Measurements from ENCODE around the gene PARS2. TPM values are rescaled to one million over a fixed set of nuclear protein-coding genes. Genes with fewer than 3 reads are reported as not detected.
"Not testable (repeated sequence)": the region's sequence is repeated elsewhere in the genome, so short reads cannot be mapped to it uniquely, and the experiment has no call there.

PARS2 gene
- total and polyA plus RNA-seq, 7 experiments from 2014 or later = 0.66 to 7.6 (median 4.7) TPM

- H3K9me3 ChIP-seq (ENCODE audit: control insufficient read depth in 2 of 3, low read length in 3 of 3) = no peaks in the 10 kb centered on the region
- H3K4me3 ChIP-seq (ENCODE audit: low read length) = no peak overlapping the region
- Mint-ChIP-seq H3K36me3 (peaks cover 0 to 25% (median 13%) of the 10 kb centered on the region in 5 donors), H3K9me3 (no peaks in the 10 kb centered on the region), H3K4me3 (no peak overlapping the region), H3K27me3 (no peaks in the 10 kb centered on the region), H3K27ac (no peak overlapping the region), H3K4me1 (peaks cover 0 to 4% (median 0%) of the 10 kb centered on the region in 7 donors)
- CTCF ChIA-PET = interaction anchor here (0.6 kb wide), 1 partner anchor 731 kb away, joined by 3 read pairs; no protein-coding TSS in a partner anchor
- peaks cover 0 to 38% (median 5%) of the 10 kb centered on the region in 3 experiments for H3K36me3 ChIP-seq (ENCODE audit: control insufficient read depth in 2 of 3, insufficient read depth in 3 of 3, low read length in 3 of 3)
- H3K4me1 ChIP-seq (ENCODE audit: control insufficient read depth in 2 of 2, insufficient read depth in 2 of 2, low read length in 2 of 2) = no peaks in the 10 kb centered on the region
- H3K27ac ChIP-seq (ENCODE audit: low read depth, low read length) = no peak overlapping the region
- DNase-seq (no peak), ATAC-seq (no peak)
- POLR2A ChIA-PET = interaction anchor here (0.6 kb wide), 1 partner anchor 729 kb away, joined by 3 read pairs; no protein-coding TSS in a partner anchor
- intact Hi-C loops (cut with micrococcal nuclease) = no loop called here
- H3K27me3 ChIP-seq (ENCODE audit: control insufficient read depth in 2 of 2, insufficient read depth in 2 of 2, low read length in 2 of 2) = no peaks in the 10 kb centered on the region
These were observed 16.9 kb upstream of the PARS2 start for GRCh38 chr1:54781023-54781723.

GRCh38 chr1:54777431-54777830 lies 13.1 kb upstream of the PARS2 start:
- intact Hi-C loops (cut with micrococcal nuclease) = no loop called here
- Histone ChIP-seq H3K27me3 (ENCODE audit: control insufficient read depth in 2 of 2, insufficient read depth in 2 of 2, low read length in 2 of 2) (no peaks in the 10 kb centered on the region), H3K36me3 (ENCODE audit: control insufficient read depth in 2 of 3, insufficient read depth in 3 of 3, low read length in 3 of 3) (peaks cover 0 to 16% (median 0%) of the 10 kb centered on the region in 3 experiments), H3K27ac (ENCODE audit: low read depth, low read length) (no peak overlapping the region), H3K4me1 (ENCODE audit: control insufficient read depth in 2 of 2, insufficient read depth in 2 of 2, low read length in 2 of 2) (no peaks in the 10 kb centered on the region), H3K4me3 (ENCODE audit: low read length) (no peak overlapping the region), H3K9me3 (ENCODE audit: control insufficient read depth in 2 of 3, low read length in 3 of 3) (no peaks in the 10 kb centered on the region)
- ChIA-PET POLR2A (no interaction called here), CTCF (no interaction called here)
- peaks cover 0 to 15% (median 10%) of the 10 kb centered on the region in 5 donors for H3K36me3 Mint-ChIP-seq
- DNase-seq (no peak), ATAC-seq (no peak)
- no peak overlapping the region for H3K4me3 Mint-ChIP-seq
- no peaks in the 10 kb centered on the region for H3K27me3 Mint-ChIP-seq
- H3K9me3 Mint-ChIP-seq = no peaks in the 10 kb centered on the region
- H3K27ac Mint-ChIP-seq = no peak overlapping the region
- H3K4me1 Mint-ChIP-seq = peaks cover 0 to 1% (median 0%) of the 10 kb centered on the region in 7 donors

- no peak for ATAC-seq
- Mint-ChIP-seq H3K4me3 (no peak overlapping the region), H3K36me3 (peaks cover 0 to 15% (median 10%) of the 10 kb centered on the region in 5 donors), H3K4me1 (peaks cover 0 to 1% (median 0%) of the 10 kb centered on the region in 7 donors), H3K27ac (no peak overlapping the region), H3K27me3 (no peaks in the 10 kb centered on the region), H3K9me3 (no peaks in the 10 kb centered on the region)
- CTCF ChIA-PET = no interaction called here
- DNase-seq = no peak
- Histone ChIP-seq H3K9me3 (ENCODE audit: control insufficient read depth in 2 of 3, low read length in 3 of 3) (no peaks in the 10 kb centered on the region), H3K36me3 (ENCODE audit: control insufficient read depth in 2 of 3, insufficient read depth in 3 of 3, low read length in 3 of 3) (peaks cover 0 to 12% (median 0%) of the 10 kb centered on the region in 3 experiments), H3K27me3 (ENCODE audit: control insufficient read depth in 2 of 2, insufficient read depth in 2 of 2, low read length in 2 of 2) (no peaks in the 10 kb centered on the region), H3K4me3 (ENCODE audit: low read length) (no peak overlapping the region), H3K27ac (ENCODE audit: low read depth, low read length) (no peak overlapping the region), H3K4me1 (ENCODE audit: control insufficient read depth in 2 of 2, insufficient read depth in 2 of 2, low read length in 2 of 2) (no peaks in the 10 kb centered on the region)
- intact Hi-C loops (cut with micrococcal nuclease) = no loop called here
- POLR2A ChIA-PET = interaction anchor here (0.6 kb wide), 1 partner anchor 169 kb away, joined by 3 read pairs; no protein-coding TSS in a partner anchor
These were observed 12.7 kb upstream of the PARS2 start for GRCh38 chr1:54777011-54777410.

- H3K36me3 Mint-ChIP-seq; H3K27ac ChIP-seq (ENCODE audit: low read depth, low read length); H3K27me3 Mint-ChIP-seq; H3K4me3 Mint-ChIP-seq; DNase-seq; H3K27me3 ChIP-seq (ENCODE audit: control insufficient read depth in 2 of 2, insufficient read depth in 2 of 2, low read length in 2 of 2); H3K9me3 Mint-ChIP-seq; CTCF ChIA-PET; H3K27ac Mint-ChIP-seq; intact Hi-C loops (cut with micrococcal nuclease); ATAC-seq; H3K9me3 ChIP-seq (ENCODE audit: control insufficient read depth in 2 of 3, low read length in 3 of 3); H3K36me3 ChIP-seq (ENCODE audit: control insufficient read depth in 2 of 3, insufficient read depth in 3 of 3, low read length in 3 of 3); H3K4me3 ChIP-seq (ENCODE audit: low read length); H3K4me1 ChIP-seq (ENCODE audit: control insufficient read depth in 2 of 2, insufficient read depth in 2 of 2, low read length in 2 of 2); H3K4me1 Mint-ChIP-seq: not testable (repeated sequence)
- POLR2A ChIA-PET = interaction anchor here (0.6 kb wide), 1 partner anchor 170 kb away, joined by 3 read pairs; no protein-coding TSS in a partner anchor
These were observed 11.8 kb upstream of the PARS2 start for GRCh38 chr1:54775828-54776721.

- DNase-seq = no peak
These were observed 10.6 kb upstream of the PARS2 start for GRCh38 chr1:54774820-54775498.

GRCh38 chr1:54772951-54773350 lies 8.6 kb upstream of the PARS2 start:
- no peaks in the 10 kb centered on the region for H3K9me3 ChIP-seq (ENCODE audit: control insufficient read depth in 2 of 3, low read length in 3 of 3)
- intact Hi-C loops (cut with micrococcal nuclease) = no loop called here
- POLR2A ChIA-PET = no interaction called here
- DNase-seq (no peak), ATAC-seq (no peak)
- no peaks in the 10 kb centered on the region for H3K4me1 ChIP-seq (ENCODE audit: control insufficient read depth in 2 of 2, insufficient read depth in 2 of 2, low read length in 2 of 2)
- Mint-ChIP-seq H3K4me3 (no peak overlapping the region), H3K4me1 (peaks cover 0 to 1% (median 0%) of the 10 kb centered on the region in 7 donors), H3K27ac (peak overlapping the region in 1 of 9 donors; percentile 11), H3K27me3 (no peaks in the 10 kb centered on the region), H3K36me3 (no peaks in the 10 kb centered on the region), H3K9me3 (no peaks in the 10 kb centered on the region)
- no peak overlapping the region for H3K4me3 ChIP-seq (ENCODE audit: low read length)
- H3K27ac ChIP-seq (ENCODE audit: low read depth, low read length) = no peak overlapping the region
- no peaks in the 10 kb centered on the region for H3K27me3 ChIP-seq (ENCODE audit: control insufficient read depth in 2 of 2, insufficient read depth in 2 of 2, low read length in 2 of 2)
- CTCF ChIA-PET = no interaction called here
- H3K36me3 ChIP-seq (ENCODE audit: control insufficient read depth in 2 of 3, insufficient read depth in 3 of 3, low read length in 3 of 3) = no peaks in the 10 kb centered on the region

More at GRCh38 chr1:54774820-54775498, 10.6 kb upstream of the PARS2 start:
- CTCF ChIA-PET = no interaction called here
- Histone ChIP-seq H3K4me3 (ENCODE audit: low read length) (no peak overlapping the region), H3K9me3 (ENCODE audit: control insufficient read depth in 2 of 3, low read length in 3 of 3) (no peaks in the 10 kb centered on the region), H3K4me1 (ENCODE audit: control insufficient read depth in 2 of 2, insufficient read depth in 2 of 2, low read length in 2 of 2) (no peaks in the 10 kb centered on the region), H3K27me3 (ENCODE audit: control insufficient read depth in 2 of 2, insufficient read depth in 2 of 2, low read length in 2 of 2) (no peaks in the 10 kb centered on the region), H3K36me3 (ENCODE audit: control insufficient read depth in 2 of 3, insufficient read depth in 3 of 3, low read length in 3 of 3) (no peaks in the 10 kb centered on the region), H3K27ac (ENCODE audit: low read depth, low read length) (no peak overlapping the region)
- peaks cover 0 to 1% (median 0%) of the 10 kb centered on the region in 7 donors for H3K4me1 Mint-ChIP-seq
- POLR2A ChIA-PET = no interaction called here
- peaks cover 0 to 9% (median 5%) of the 10 kb centered on the region in 5 donors for H3K36me3 Mint-ChIP-seq
- no peak overlapping the region for H3K4me3 Mint-ChIP-seq
- ATAC-seq = no peak
- H3K27ac Mint-ChIP-seq = no peak overlapping the region
- intact Hi-C loops (cut with micrococcal nuclease) = no loop called here
- H3K9me3 Mint-ChIP-seq = no peaks in the 10 kb centered on the region
- H3K27me3 Mint-ChIP-seq = no peaks in the 10 kb centered on the region

Data from naive thymus-derived CD4-positive, alpha-beta T cell (primary cell).